Panc1 (cell line): Measurements from ENCODE around the gene ILDR2.

Source experiments
- POLR2AphosphoS5 ChIP-seq: IDR thresholded peaks from 2 replicates; pipeline ENCODE4 v1.6.1; 2012; ENCODE audit warnings: mild to moderate bottlenecking, low read depth, low read length, moderate library complexity
- SIN3A ChIP-seq: IDR thresholded peaks from 2 replicates; pipeline ENCODE4 v1.6.1; 2012; ENCODE audit warnings: low read depth, mild to moderate bottlenecking, low read length, moderate library complexity, borderline replicate concordance; ENCODE audit not compliant: insufficient read depth
- TF ChIP-seq, protein P1 (sequence below): fragments of 450-650 bp; IDR thresholded peaks from 2 replicates; pipeline ENCODE4 v1.5.1; 2017; ENCODE audit warnings: mild to moderate bottlenecking
- TF ChIP-seq, protein P2 (sequence below), 2 experiments: IDR thresholded peaks; 2 replicates each; pipeline ENCODE4 v1.6.1; 2011 to 2012; ENCODE audit warnings: low read depth in 2 of 2, control low read depth in 1 of 2, low read length in 1 of 2, mild to moderate bottlenecking in 1 of 2, moderate library complexity in 1 of 2; ENCODE audit not compliant: insufficient read depth in 1 of 2

DNA sequence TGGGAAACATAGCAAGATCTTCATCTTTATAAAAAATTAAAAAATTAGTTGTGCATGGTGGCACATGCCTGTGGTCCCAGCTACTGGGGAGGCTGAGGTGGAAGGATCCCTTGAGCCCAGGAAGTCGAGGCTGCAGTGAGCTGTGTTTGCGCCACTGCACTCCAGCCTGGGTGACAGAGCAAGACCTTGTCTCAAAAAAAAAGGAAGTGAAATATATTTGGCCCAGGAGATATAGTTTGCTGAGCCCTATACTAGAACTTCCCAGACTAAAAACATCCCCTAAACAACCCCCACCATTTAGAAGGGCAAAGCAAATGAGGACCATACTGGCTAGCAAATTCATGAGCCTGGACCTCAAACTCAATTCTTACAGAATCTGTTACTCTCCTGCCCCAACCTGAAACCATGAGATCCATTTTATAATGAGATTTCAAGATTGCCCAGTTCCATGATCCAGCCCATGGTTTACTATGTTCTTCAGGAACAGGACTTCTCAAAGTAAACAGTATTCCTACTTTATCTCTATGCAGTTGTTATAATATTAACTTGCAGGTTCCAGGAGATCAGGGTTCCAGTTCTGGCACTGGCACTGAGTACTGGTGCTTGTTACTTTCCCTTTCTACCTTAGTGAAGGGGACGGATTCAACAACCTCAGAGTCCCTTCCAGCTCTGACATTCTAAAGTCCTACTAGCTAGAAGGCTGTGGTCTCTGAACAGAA is 50.4 kb downstream of the ILDR2 start:
- TF ChIP-seq POLR2AphosphoS5 (no peak), SIN3A (no peak)
- TF ChIP-seq, protein P1, sequence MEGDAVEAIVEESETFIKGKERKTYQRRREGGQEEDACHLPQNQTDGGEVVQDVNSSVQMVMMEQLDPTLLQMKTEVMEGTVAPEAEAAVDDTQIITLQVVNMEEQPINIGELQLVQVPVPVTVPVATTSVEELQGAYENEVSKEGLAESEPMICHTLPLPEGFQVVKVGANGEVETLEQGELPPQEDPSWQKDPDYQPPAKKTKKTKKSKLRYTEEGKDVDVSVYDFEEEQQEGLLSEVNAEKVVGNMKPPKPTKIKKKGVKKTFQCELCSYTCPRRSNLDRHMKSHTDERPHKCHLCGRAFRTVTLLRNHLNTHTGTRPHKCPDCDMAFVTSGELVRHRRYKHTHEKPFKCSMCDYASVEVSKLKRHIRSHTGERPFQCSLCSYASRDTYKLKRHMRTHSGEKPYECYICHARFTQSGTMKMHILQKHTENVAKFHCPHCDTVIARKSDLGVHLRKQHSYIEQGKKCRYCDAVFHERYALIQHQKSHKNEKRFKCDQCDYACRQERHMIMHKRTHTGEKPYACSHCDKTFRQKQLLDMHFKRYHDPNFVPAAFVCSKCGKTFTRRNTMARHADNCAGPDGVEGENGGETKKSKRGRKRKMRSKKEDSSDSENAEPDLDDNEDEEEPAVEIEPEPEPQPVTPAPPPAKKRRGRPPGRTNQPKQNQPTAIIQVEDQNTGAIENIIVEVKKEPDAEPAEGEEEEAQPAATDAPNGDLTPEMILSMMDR, result no peak
- TF ChIP-seq, protein P2, sequence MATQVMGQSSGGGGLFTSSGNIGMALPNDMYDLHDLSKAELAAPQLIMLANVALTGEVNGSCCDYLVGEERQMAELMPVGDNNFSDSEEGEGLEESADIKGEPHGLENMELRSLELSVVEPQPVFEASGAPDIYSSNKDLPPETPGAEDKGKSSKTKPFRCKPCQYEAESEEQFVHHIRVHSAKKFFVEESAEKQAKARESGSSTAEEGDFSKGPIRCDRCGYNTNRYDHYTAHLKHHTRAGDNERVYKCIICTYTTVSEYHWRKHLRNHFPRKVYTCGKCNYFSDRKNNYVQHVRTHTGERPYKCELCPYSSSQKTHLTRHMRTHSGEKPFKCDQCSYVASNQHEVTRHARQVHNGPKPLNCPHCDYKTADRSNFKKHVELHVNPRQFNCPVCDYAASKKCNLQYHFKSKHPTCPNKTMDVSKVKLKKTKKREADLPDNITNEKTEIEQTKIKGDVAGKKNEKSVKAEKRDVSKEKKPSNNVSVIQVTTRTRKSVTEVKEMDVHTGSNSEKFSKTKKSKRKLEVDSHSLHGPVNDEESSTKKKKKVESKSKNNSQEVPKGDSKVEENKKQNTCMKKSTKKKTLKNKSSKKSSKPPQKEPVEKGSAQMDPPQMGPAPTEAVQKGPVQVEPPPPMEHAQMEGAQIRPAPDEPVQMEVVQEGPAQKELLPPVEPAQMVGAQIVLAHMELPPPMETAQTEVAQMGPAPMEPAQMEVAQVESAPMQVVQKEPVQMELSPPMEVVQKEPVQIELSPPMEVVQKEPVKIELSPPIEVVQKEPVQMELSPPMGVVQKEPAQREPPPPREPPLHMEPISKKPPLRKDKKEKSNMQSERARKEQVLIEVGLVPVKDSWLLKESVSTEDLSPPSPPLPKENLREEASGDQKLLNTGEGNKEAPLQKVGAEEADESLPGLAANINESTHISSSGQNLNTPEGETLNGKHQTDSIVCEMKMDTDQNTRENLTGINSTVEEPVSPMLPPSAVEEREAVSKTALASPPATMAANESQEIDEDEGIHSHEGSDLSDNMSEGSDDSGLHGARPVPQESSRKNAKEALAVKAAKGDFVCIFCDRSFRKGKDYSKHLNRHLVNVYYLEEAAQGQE (IDR thresholded peaks at IDR 0.05; ENCODE audit: insufficient read depth in 1 of 2, low read depth in 2 of 2, low read length in 1 of 2), result no peak
